H1 (cell line): Measurements from ENCODE around the gene FOXF1. TPM values are rescaled to one million over a fixed set of nuclear protein-coding genes. Genes with fewer than 3 reads are reported as not detected.
A peak's percentile ranks its signal among the peaks of the same experiment; 100 is the strongest.

Source experiments
- CTCF ChIA-PET: fragments of 300-600 bp; sonication (Branson Sonifier 250); formaldehyde crosslinking; loops from one replicate; lab custom pipeline; 2021; ENCODE audit not compliant: partially characterized antibody; lab: Charles Lee
- POLR2A ChIA-PET: fragments of 300-600 bp; sonication (Branson Sonifier 250); formaldehyde crosslinking; loops from one replicate; lab custom pipeline; 2021; ENCODE audit warnings: inconsistent platforms; ENCODE audit not compliant: partially characterized antibody; lab: Charles Lee
- DNase-seq, 2 experiments: peaks; one replicate each; pipeline versions ENCODE4 v3.0.0 to v3.0.0-alpha.2; 2010 to 2022; ENCODE audit warnings: low spot score in 2 of 2, low read depth in 1 of 2, mixed read lengths in 1 of 2
- FAIRE-seq: peaks from 2 replicates; lab custom pipeline; 2011; peaks lifted over from hg19 to GRCh38; lab: Jason Lieb, UNC
- H2AFZ ChIP-seq: 2 replicates; pipeline ENCODE4 v1.8.1; 2012; ENCODE audit warnings: low read length, inconsistent platforms
- H2AK5ac ChIP-seq: 2 replicates; pipeline ENCODE4 v1.6.1; 2013; ENCODE audit warnings: low read depth, low read length
- H2BK120ac ChIP-seq: replicated peaks from 2 replicates; pipeline ENCODE3; 2013; ENCODE audit warnings: low read depth, low read length, inconsistent platforms
- H2BK12ac ChIP-seq: 2 replicates; pipeline ENCODE4 v1.6.1; 2013; ENCODE audit warnings: low read depth, low read length
- H2BK15ac ChIP-seq: 2 replicates; pipeline ENCODE4 v1.6.1; 2013; ENCODE audit warnings: low read length
- H2BK20ac ChIP-seq: 2 replicates; pipeline ENCODE4 v1.6.1; 2013; ENCODE audit warnings: low read length
- H2BK5ac ChIP-seq: 2 replicates; pipeline ENCODE4 v1.6.1; 2013; ENCODE audit warnings: low read depth, low read length
- H3K14ac ChIP-seq: 2 replicates; pipeline ENCODE4 v1.6.1; 2013; ENCODE audit warnings: inconsistent platforms; ENCODE audit not compliant: insufficient read length
- H3K18ac ChIP-seq: 2 replicates; pipeline ENCODE4 v1.6.1; 2013; ENCODE audit warnings: low read length; ENCODE audit errors: extremely low read depth
- H3K23ac ChIP-seq: 2 replicates; pipeline ENCODE4 v1.6.1; 2013; ENCODE audit warnings: inconsistent platforms; ENCODE audit not compliant: insufficient read length
- H3K23me2 ChIP-seq: 2 replicates; pipeline ENCODE4 v1.6.1; 2013; ENCODE audit warnings: low read depth, low read length
- H3K27ac ChIP-seq: 2 replicates; pipeline ENCODE4 v1.6.1; 2011; ENCODE audit warnings: low read depth, low read length, inconsistent platforms
- H3K27me3 ChIP-seq, 4 experiments: replicated peaks in 1 of 4; 1 replicate in 1 of 4; 2 replicates in 3 of 4; pipeline versions ENCODE4 v1.6.1 to v1.8.1; 2011 to 2013; ENCODE audit warnings: low read length in 3 of 4, mild to moderate bottlenecking in 3 of 4, inconsistent platforms in 2 of 4, mixed read lengths in 2 of 4, moderate library complexity in 1 of 4; ENCODE audit not compliant: control insufficient read depth in 3 of 4, insufficient read depth in 3 of 4; ENCODE audit errors: extremely low read depth in 1 of 4
- H3K36me3 ChIP-seq, 4 experiments: 2 replicates each; pipeline versions ENCODE4 v1.6.1 to v1.8.1; 2011 to 2013; ENCODE audit warnings: mild to moderate bottlenecking in 4 of 4, low read length in 3 of 4, moderate library complexity in 2 of 4, control low read depth in 1 of 4, inconsistent platforms in 1 of 4; ENCODE audit not compliant: insufficient read depth in 4 of 4, control insufficient read depth in 2 of 4
- H3K4ac ChIP-seq: replicated peaks from 2 replicates; pipeline ENCODE3; 2013; ENCODE audit warnings: low read length, low read depth, mixed read lengths, inconsistent platforms; ENCODE audit not compliant: insufficient read length
- H3K4me1 ChIP-seq, 4 experiments: replicated peaks in 1 of 4; 1 replicate in 1 of 4; 2 replicates in 3 of 4; pipeline versions ENCODE4 v1.6.1 to v1.8.1; 2011 to 2013; ENCODE audit warnings: low read length in 3 of 4, inconsistent platforms in 2 of 4, mixed read lengths in 1 of 4; ENCODE audit not compliant: insufficient read depth in 4 of 4, control insufficient read depth in 3 of 4
- H3K4me2 ChIP-seq, 2 experiments: 2 replicates each; pipeline versions ENCODE4 v1.6.1 to v1.8.1; 2011 to 2013; ENCODE audit warnings: low read depth in 2 of 2, low read length in 2 of 2, control low read depth in 1 of 2, inconsistent platforms in 1 of 2, mild to moderate bottlenecking in 1 of 2; ENCODE audit not compliant: insufficient read depth in 1 of 2
- H3K4me3 ChIP-seq, 4 experiments: fragments of 200-600, 300-600 bp in 1 of 4; sonication (generic), shearing (Covaris generic), sonication (Bioruptor Twin) in 1 of 4; 2 replicates each; pipeline versions ENCODE4 v1.5.1 to v1.8.1; 2011 to 2016; ENCODE audit warnings: low read length in 4 of 4, low read depth in 3 of 4, control low read depth in 2 of 4, inconsistent platforms in 2 of 4, mild to moderate bottlenecking in 2 of 4, mixed read lengths in 1 of 4, moderate library complexity in 1 of 4; ENCODE audit not compliant: insufficient read depth in 2 of 4; ENCODE audit errors: extremely low read depth in 1 of 4
- H3K56ac ChIP-seq: replicated peaks from 2 replicates; pipeline ENCODE3; 2013; ENCODE audit warnings: low read depth, mild to moderate bottlenecking, mixed read lengths, low read length, inconsistent platforms; ENCODE audit not compliant: insufficient read length
- H3K79me1 ChIP-seq: 2 replicates; pipeline ENCODE4 v1.6.1; 2013; ENCODE audit warnings: low read depth, low read length, control low read depth
- H3K79me2 ChIP-seq, 2 experiments: 2 replicates each; pipeline versions ENCODE4 v1.6.1 to v1.8.1; 2012 to 2013; ENCODE audit warnings: low read length in 2 of 2, mild to moderate bottlenecking in 2 of 2, inconsistent platforms in 1 of 2; ENCODE audit not compliant: insufficient read depth in 2 of 2, control insufficient read depth in 1 of 2
- H3K9ac ChIP-seq, 4 experiments: replicated peaks in 1 of 4; 1 replicate in 1 of 4; 2 replicates in 3 of 4; pipeline versions ENCODE4 v1.6.1 to v1.8.1; 2011 to 2013; ENCODE audit warnings: low read depth in 3 of 4, low read length in 3 of 4, control low read depth in 2 of 4, mild to moderate bottlenecking in 2 of 4, moderate library complexity in 2 of 4, inconsistent platforms in 1 of 4; ENCODE audit errors: extremely low read depth in 1 of 4
- H3K9me3 ChIP-seq, 2 experiments: 2 replicates each; pipeline versions ENCODE4 v1.6.1 to v1.8.1; 2012 to 2013; ENCODE audit warnings: mild to moderate bottlenecking in 2 of 2, moderate library complexity in 2 of 2, control low read depth in 1 of 2, inconsistent platforms in 1 of 2, low read depth in 1 of 2, low read length in 1 of 2, mixed read lengths in 1 of 2; ENCODE audit not compliant: insufficient read depth in 2 of 2
- H4K20me1 ChIP-seq, 2 experiments: replicated peaks in 1 of 2; 2 replicates each; pipeline versions ENCODE3 to v1.8.1; 2011 to 2013; ENCODE audit warnings: inconsistent platforms in 2 of 2, low read length in 2 of 2, mild to moderate bottlenecking in 1 of 2; ENCODE audit not compliant: insufficient read depth in 2 of 2, control insufficient read depth in 1 of 2
- H4K5ac ChIP-seq: 2 replicates; pipeline ENCODE4 v1.6.1; 2013; ENCODE audit warnings: low read length, low read depth, mixed read lengths, inconsistent platforms; ENCODE audit not compliant: insufficient read length
- H4K8ac ChIP-seq: 2 replicates; pipeline ENCODE4 v1.8.0; 2013; ENCODE audit warnings: mild to moderate bottlenecking, moderate library complexity, low read length, inconsistent platforms; ENCODE audit not compliant: insufficient read depth; ENCODE audit errors: extremely low read depth
- H4K91ac ChIP-seq: replicated peaks from 2 replicates; pipeline ENCODE3; 2013; ENCODE audit warnings: low read length, mixed read lengths, inconsistent platforms; ENCODE audit not compliant: insufficient read length
- BRCA1 ChIP-seq: IDR thresholded peaks from 2 replicates; pipeline ENCODE4 v1.6.1; 2012; ENCODE audit warnings: low read depth, low read length, improper control_type of control experiment
- CBX5 ChIP-seq: fragments of 300-800, 300-1000 bp; sonication (generic); IDR thresholded peaks from 2 replicates; pipeline ENCODE4 v1.7.1; 2016; ENCODE audit warnings: antibody characterized with exemption, low read length, low read depth
- CHD1 ChIP-seq: IDR thresholded peaks from 2 replicates; pipeline ENCODE4 v1.6.1; 2012; ENCODE audit warnings: low read depth, low read length, improper control_type of control experiment
- CREB1 ChIP-seq: IDR thresholded peaks from 2 replicates; pipeline ENCODE4 v1.6.1; 2012; ENCODE audit warnings: inconsistent platforms
- CTBP2 ChIP-seq: IDR thresholded peaks from 2 replicates; pipeline ENCODE4 v1.7.0; 2011; ENCODE audit warnings: borderline replicate concordance, mild to moderate bottlenecking, moderate library complexity, mixed read lengths, low read length; ENCODE audit not compliant: insufficient read depth, insufficient read length
- HDAC2 ChIP-seq, 2 experiments: fragments of 300-600 bp in 1 of 2; sonication (generic) in 1 of 2; IDR thresholded peaks; 2 replicates each; pipeline ENCODE4 v1.6.1; 2011 to 2012; ENCODE audit warnings: low read depth in 2 of 2, low read length in 2 of 2, mild to moderate bottlenecking in 2 of 2, moderate library complexity in 2 of 2, borderline replicate concordance in 1 of 2, inconsistent platforms in 1 of 2
- JUND ChIP-seq: IDR thresholded peaks from 2 replicates; pipeline ENCODE4 v1.6.1; 2011; ENCODE audit warnings: mild to moderate bottlenecking, improper control_type of control experiment, low read length
- MAFK ChIP-seq: IDR thresholded peaks from 2 replicates; pipeline ENCODE4 v1.6.1; 2012; ENCODE audit warnings: low read depth, mild to moderate bottlenecking, improper control_type of control experiment, low read length
- NRF1 ChIP-seq: IDR thresholded peaks from 2 replicates; pipeline ENCODE4 v1.6.1; 2011; ENCODE audit warnings: mild to moderate bottlenecking, low read depth, low read length, improper control_type of control experiment
- PHF8 ChIP-seq: fragments of 200-600 bp; sonication (generic); conservative IDR thresholded peaks from 2 replicates; pipeline ENCODE4 v1.7.1; 2012; ENCODE audit warnings: low read depth, mild to moderate bottlenecking, inconsistent platforms, low read length, moderate library complexity
- RNF2 ChIP-seq: fragments of 200-900, 300-1000 bp; sonication (generic); IDR thresholded peaks from 2 replicates; pipeline ENCODE4 v1.7.1; 2016; ENCODE audit warnings: borderline replicate concordance, low read depth, mild to moderate bottlenecking, antibody characterized with exemption, low read length; ENCODE audit not compliant: poor library complexity, severe bottlenecking; ENCODE audit errors: missing control alignments
- SUZ12 ChIP-seq: fragments of 200-600 bp; sonication (generic); IDR thresholded peaks from 2 replicates; pipeline ENCODE4 v1.6.1; 2012; ENCODE audit warnings: mild to moderate bottlenecking, inconsistent platforms, low read length, moderate library complexity, mixed read lengths
- WGBS, 2 experiments: shearing (Covaris generic) in 1 of 2; methylation state at CpG; one replicate each; pipeline versions ENCODE4 v1.1.6 to v1.1.7; 2013 to 2015; ENCODE audit warnings: low lambda C conversion rate in 2 of 2, mixed read lengths in 2 of 2, inconsistent platforms in 1 of 2, low coverage in 1 of 2, missing lambda C conversion rate in 1 of 2; ENCODE audit not compliant: insufficient replicate concordance in 2 of 2, insufficient coverage in 1 of 2, insufficient read length in 1 of 2; ENCODE audit errors: extremely low coverage in 1 of 2, missing lambda C conversion rate in 1 of 2; 5-methylcytosine and 5-hydroxymethylcytosine counted together
- polyA plus RNA-seq, 7 experiments: library from polyadenylated mRNA; depleted of rRNA in 3 of 7; stranded (reverse) in 5 of 7; unstranded in 2 of 7; fragments of >200 nt in 5 of 7; fragments of 200-250 nt in 2 of 7; gene quantifications; 1 replicate in 5 of 7; 2 replicates in 1 of 7; 4 replicates in 1 of 7; pipeline versions ENCODE4 v1.2.1 to v1.2.3, GENCODE V29; 2011 to 2013; ENCODE audit warnings: missing spikeins in 2 of 7, mixed read lengths in 2 of 7
- total RNA-seq: library from RNA; stranded (reverse); fragmentation: NEBNext Ultra II Directional; extraction: Animal tissue kit (Norgen Biotek cat#: 25700); gene quantifications from 2 replicates; pipeline ENCODE4 v1.2.1, GENCODE V29; 2021

The FOXF1 gene
- total and polyA plus RNA-seq, 2 of the 8 experiments (the other 6 are each of a cell fraction or from before 2014, with no cell fraction given) = 0.02 TPM; not detected in 1

- Histone ChIP-seq H3K79me2 (no peaks in the 10 kb centered on the region; a peak in 1 of 4 replicates), H2BK5ac (peak overlapping the region; percentile 61; the same call in 1 of the 2 replicates), H4K91ac (no peak overlapping the region), H3K4me3 (peak overlapping the region; percentile 63 to 79 (median 74)), H3K4ac (no peak overlapping the region), H3K27ac (peak overlapping the region; percentile 72), H3K23me2 (peaks cover 4% of the 10 kb centered on the region; the same call in 1 of the 2 replicates), H3K56ac (peak overlapping the region; percentile 1), H3K18ac (no peak overlapping the region), H2AFZ (peak overlapping the region; percentile 28; the same call in 1 of the 2 replicates), H3K4me2 (peak overlapping the region; percentile 72 to 81), H4K5ac (no peak overlapping the region), H4K20me1 (peaks cover 0 to 1% of the 10 kb centered on the region in 2 experiments), H3K9me3 (no peaks in the 10 kb centered on the region), H3K36me3 (no peaks in the 10 kb centered on the region; a peak in 2 of 8 replicates), H3K9ac (peak overlapping the region in 3 of 4 experiments; percentile 77 to 78 (median 78); a peak in 6 of 7 replicates), H2BK120ac (no peak overlapping the region), H3K4me1 (peaks cover 0 to 7% (median 3%) of the 10 kb centered on the region in 4 experiments; a peak in 4 of 7 replicates), H2BK15ac (no peak overlapping the region), H2BK12ac (no peak overlapping the region; the same call in 1 of the 2 replicates), H2AK5ac (no peak overlapping the region), H3K27me3 (0 out of 7 replicates have a peak, but pooled peaks cover 0 to 7% (median 0%) of the 10 kb centered on the region in 4 experiments), H2BK20ac (no peak overlapping the region), H4K8ac (peak overlapping the region; percentile 96; the same call in 1 of the 2 replicates), H3K23ac (no peak overlapping the region), H3K79me1 (no peaks in the 10 kb centered on the region; the same call in none of the 2 replicates), H3K14ac (no peak overlapping the region)
- POLR2A ChIA-PET = interaction anchor here (0.6 to 1.5 kb wide), 2 partner anchors 15 to 254 kb away, joined by 3 read pairs; no protein-coding TSS in a partner anchor
- TF ChIP-seq PHF8 (no peak), BRCA1 (no peak), CTBP2 (no peak), JUND (no peak), NRF1 (no peak), MAFK (no peak), RNF2 (no peak), CREB1 (no peak), CBX5 (no peak), HDAC2 (IDR thresholded peaks at IDR 0.05; ENCODE audit: borderline replicate concordance in 1 of 2, low read depth in 2 of 2, low read length in 2 of 2) (no peak), CHD1 (no peak), SUZ12 (no peak)
- WGBS, 2 experiments = 17% methylated on average over 9 of the region's 10 CpGs; no CpG with 5 or more reads in 1 of the 2 experiments
- DNase-seq (no peak), FAIRE-seq (no peak)
- CTCF ChIA-PET = interaction anchor here (0.7 to 3.5 kb wide), 2 partner anchors 9 to 507 kb away, joined by 3 to 14 read pairs; no protein-coding TSS in a partner anchor
Observed at GRCh38 chr16:86554599-86554916, 44.2 kb downstream of the FOXF1 start.
